GM19328 (cell line): ENCODE measurements around the gene OR11H1.
"Not testable (repeated sequence)": the region's sequence is repeated elsewhere in the genome, so short reads cannot be mapped to it uniquely, and the experiment has no call there.

ENCODE experiments used
- ATAC-seq: cut with Tn5 transposase; IDR thresholded peaks from one replicate; pipeline ENCODE4 v1.9.1; 2021; ENCODE audit warnings: mild to moderate bottlenecking, moderate library complexity; ENCODE audit not compliant: unreplicated experiment

OR11H1 gene

GRCh38 chr22:15527892-15528291 is at the start of gene OR11H1:
TSS of gene OR11H1 (plus strand) at chr22:15528192. CDS start at chr22:15528192, 0 bp downstream.
- ATAC-seq: not testable (repeated sequence)

GRCh38 chr22:15509967-15510366 is 18.0 kb upstream of the OR11H1 start:
- ATAC-seq: not testable (repeated sequence)

GRCh38 chr22:15515896-15516295 is 12.1 kb upstream of the OR11H1 start:
- ATAC-seq: not testable (repeated sequence)

GRCh38 chr22:15553767-15554166 is 25.8 kb downstream of the OR11H1 start:
- ATAC-seq: not testable (repeated sequence)

- not testable (repeated sequence) for ATAC-seq
Observed at GRCh38 chr22:15563461-15563860, 35.5 kb downstream of the OR11H1 start.

- ATAC-seq: not testable (repeated sequence)
Observed at GRCh38 chr22:15565063-15565462, 37.1 kb downstream of the OR11H1 start.
